Measurements from ENCODE around the gene SDSL.

SDSL gene

DNA sequence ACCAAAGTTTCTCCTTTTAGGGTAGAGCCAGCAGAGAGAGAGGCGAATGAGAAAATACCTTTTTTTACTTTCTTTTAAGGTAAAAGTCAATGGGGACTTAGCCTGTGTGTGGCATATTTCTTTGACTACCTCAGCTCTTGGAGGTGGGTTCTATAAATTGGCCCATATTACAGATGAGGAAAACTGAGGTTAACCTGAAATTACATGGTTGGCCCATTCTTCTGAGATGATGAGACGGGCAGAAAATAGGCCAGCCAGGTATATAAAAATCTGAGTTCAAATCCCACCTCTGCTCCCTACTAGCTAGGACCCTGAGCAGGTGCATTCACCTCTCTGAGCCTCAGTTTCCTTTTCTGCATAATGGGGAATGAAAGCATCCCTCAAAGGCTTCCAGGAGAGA, 27.1 kb downstream of the SDSL start:
- no peaks in the 10 kb centered on the region for H3K27me3 ChIP-seq (ENCODE audit: control insufficient read depth, insufficient read depth, low read length, poor library complexity, severe bottlenecking)
- H3K36me3 ChIP-seq (ENCODE audit: control insufficient read depth, insufficient read depth, low read length) = no peaks in the 10 kb centered on the region
- WGBS, 2 experiments = 92 to 95% methylated on average over 2 of the region's 2 CpGs
- no peaks in the 10 kb centered on the region for H3K4me1 ChIP-seq (ENCODE audit: control insufficient read depth, insufficient read depth, low read length)
- no peak overlapping the region for H3K27ac ChIP-seq (ENCODE audit: insufficient read depth, low read depth, low read length, poor library complexity, severe bottlenecking)
- no peaks in the 10 kb centered on the region for H3K9me3 ChIP-seq (ENCODE audit: control insufficient read depth, low read length)
- H3K4me3 ChIP-seq (ENCODE audit: insufficient read depth, low read depth, low read length) = no peak overlapping the region

- no peaks in the 10 kb centered on the region for H3K27me3 ChIP-seq (ENCODE audit: control insufficient read depth, insufficient read depth, low read length, poor library complexity, severe bottlenecking)
- WGBS, 2 experiments = 90 to 91% methylated on average over 1 of the region's 1 CpG
- H3K4me3 ChIP-seq (ENCODE audit: insufficient read depth, low read depth, low read length) = no peak overlapping the region
- no peak overlapping the region for H3K27ac ChIP-seq (ENCODE audit: insufficient read depth, low read depth, low read length, poor library complexity, severe bottlenecking)
- H3K9me3 ChIP-seq (ENCODE audit: control insufficient read depth, low read length) = no peaks in the 10 kb centered on the region
- no peaks in the 10 kb centered on the region for H3K4me1 ChIP-seq (ENCODE audit: control insufficient read depth, insufficient read depth, low read length)
- H3K36me3 ChIP-seq (ENCODE audit: control insufficient read depth, insufficient read depth, low read length) = no peaks in the 10 kb centered on the region
Observed at GRCh38 chr12:113449839-113450238, 27.7 kb downstream of the SDSL start.

DNA sequence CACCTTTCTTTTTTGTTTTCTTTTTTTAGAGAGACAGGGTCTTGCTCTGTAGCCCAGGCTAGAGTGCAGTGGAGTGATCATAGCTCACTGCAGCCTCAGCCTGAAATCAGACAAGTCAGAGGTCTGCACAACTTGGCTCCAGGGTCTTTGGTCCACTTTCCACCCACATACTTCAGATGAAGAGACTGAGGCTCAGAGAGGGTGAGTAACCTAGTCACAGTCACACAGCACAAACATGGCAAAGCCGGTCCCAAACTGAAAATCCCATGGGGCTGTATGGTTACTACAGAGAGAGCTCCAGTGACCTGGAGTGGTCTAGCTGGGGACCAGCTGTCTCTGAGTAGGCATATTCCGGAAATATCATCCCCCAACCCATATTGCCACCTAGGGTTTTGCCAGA, 30.3 kb downstream of the SDSL start:
- Histone ChIP-seq H3K9me3 (ENCODE audit: control insufficient read depth, low read length) (no peaks in the 10 kb centered on the region), H3K4me3 (ENCODE audit: insufficient read depth, low read depth, low read length) (no peak overlapping the region), H3K27ac (ENCODE audit: insufficient read depth, low read depth, low read length, poor library complexity, severe bottlenecking) (no peak overlapping the region), H3K4me1 (ENCODE audit: control insufficient read depth, insufficient read depth, low read length) (no peaks in the 10 kb centered on the region), H3K36me3 (ENCODE audit: control insufficient read depth, insufficient read depth, low read length) (no peaks in the 10 kb centered on the region), H3K27me3 (ENCODE audit: control insufficient read depth, insufficient read depth, low read length, poor library complexity, severe bottlenecking) (no peaks in the 10 kb centered on the region)
- WGBS, 2 experiments = 87 to 94% methylated on average over 2 of the region's 2 CpGs

DNA sequence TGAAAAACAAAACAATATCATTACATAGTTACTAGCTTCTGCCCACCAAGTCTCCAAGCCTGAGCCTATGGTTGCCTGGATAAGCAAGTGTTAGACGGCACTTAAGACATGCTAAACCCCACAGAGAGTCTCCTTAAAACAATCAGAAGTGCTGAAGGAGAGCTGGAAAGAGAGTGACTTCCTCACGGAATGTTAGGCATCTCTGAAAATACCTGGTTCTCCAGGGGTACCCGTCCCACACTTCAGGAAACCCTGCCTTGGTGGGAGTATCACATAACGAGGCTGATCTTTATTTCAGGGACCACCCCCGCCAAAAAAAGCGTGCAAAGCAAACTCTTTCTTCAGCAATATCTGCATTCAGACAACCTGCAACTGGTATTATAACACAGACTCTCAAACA, 31.1 kb downstream of the SDSL start:
- no peaks in the 10 kb centered on the region for H3K4me1 ChIP-seq (ENCODE audit: control insufficient read depth, insufficient read depth, low read length)
- H3K27ac ChIP-seq (ENCODE audit: insufficient read depth, low read depth, low read length, poor library complexity, severe bottlenecking) = no peak overlapping the region
- H3K9me3 ChIP-seq (ENCODE audit: control insufficient read depth, low read length) = no peaks in the 10 kb centered on the region
- H3K4me3 ChIP-seq (ENCODE audit: insufficient read depth, low read depth, low read length) = no peak overlapping the region
- H3K27me3 ChIP-seq (ENCODE audit: control insufficient read depth, insufficient read depth, low read length, poor library complexity, severe bottlenecking) = no peaks in the 10 kb centered on the region
- WGBS, 2 experiments = 66 to 70% methylated on average over 6 of the region's 6 CpGs
- H3K36me3 ChIP-seq (ENCODE audit: control insufficient read depth, insufficient read depth, low read length) = no peaks in the 10 kb centered on the region

DNA sequence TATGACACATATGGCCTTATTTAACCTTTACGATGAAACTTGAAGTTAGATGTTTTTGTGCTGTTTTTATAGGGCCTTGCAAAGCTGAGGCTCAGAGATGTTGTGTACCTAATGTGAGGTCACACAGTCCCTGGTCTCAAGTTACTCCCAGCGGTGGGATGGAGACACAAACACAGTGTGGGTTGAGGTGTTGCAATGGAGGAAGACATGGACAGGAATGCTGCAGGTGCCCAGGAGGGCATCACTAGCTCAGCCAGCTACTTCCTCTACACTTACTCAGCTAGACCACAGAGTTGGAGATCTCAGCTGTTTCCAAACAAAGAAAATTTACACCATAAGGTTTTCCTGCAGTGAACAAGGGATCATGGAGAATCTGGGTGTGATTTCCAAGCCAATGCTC, 34.0 kb downstream of the SDSL start:
- Histone ChIP-seq H3K4me3 (ENCODE audit: insufficient read depth, low read depth, low read length) (no peak overlapping the region), H3K27ac (ENCODE audit: insufficient read depth, low read depth, low read length, poor library complexity, severe bottlenecking) (no peak overlapping the region), H3K4me1 (ENCODE audit: control insufficient read depth, insufficient read depth, low read length) (no peaks in the 10 kb centered on the region), H3K9me3 (ENCODE audit: control insufficient read depth, low read length) (no peaks in the 10 kb centered on the region), H3K27me3 (ENCODE audit: control insufficient read depth, insufficient read depth, low read length, poor library complexity, severe bottlenecking) (peaks cover 3% of the 10 kb centered on the region), H3K36me3 (ENCODE audit: control insufficient read depth, insufficient read depth, low read length) (no peaks in the 10 kb centered on the region)
- WGBS, 2 experiments = 80 to 91% methylated on average over 2 of the region's 2 CpGs

- Histone ChIP-seq H3K27ac (ENCODE audit: insufficient read depth, low read depth, low read length, poor library complexity, severe bottlenecking) (no peak overlapping the region), H3K36me3 (ENCODE audit: control insufficient read depth, insufficient read depth, low read length) (no peaks in the 10 kb centered on the region), H3K27me3 (ENCODE audit: control insufficient read depth, insufficient read depth, low read length, poor library complexity, severe bottlenecking) (peaks cover 3% of the 10 kb centered on the region), H3K4me1 (ENCODE audit: control insufficient read depth, insufficient read depth, low read length) (no peaks in the 10 kb centered on the region), H3K9me3 (ENCODE audit: control insufficient read depth, low read length) (no peaks in the 10 kb centered on the region), H3K4me3 (ENCODE audit: insufficient read depth, low read depth, low read length) (no peak overlapping the region)
- WGBS, 2 experiments = 85 to 89% methylated on average over 4 of the region's 4 CpGs
Observed at GRCh38 chr12:113456761-113457160, 34.6 kb downstream of the SDSL start.

GRCh38 chr12:113457185-113457584, 35.0 kb downstream of the SDSL start:
- 89 to 92% methylated on average over 10 of the region's 10 CpGs for WGBS, 2 experiments
- Histone ChIP-seq H3K4me3 (ENCODE audit: insufficient read depth, low read depth, low read length) (no peak overlapping the region), H3K9me3 (ENCODE audit: control insufficient read depth, low read length) (no peaks in the 10 kb centered on the region), H3K27ac (ENCODE audit: insufficient read depth, low read depth, low read length, poor library complexity, severe bottlenecking) (no peak overlapping the region), H3K27me3 (ENCODE audit: control insufficient read depth, insufficient read depth, low read length, poor library complexity, severe bottlenecking) (peaks cover 4% of the 10 kb centered on the region), H3K36me3 (ENCODE audit: control insufficient read depth, insufficient read depth, low read length) (no peaks in the 10 kb centered on the region), H3K4me1 (ENCODE audit: control insufficient read depth, insufficient read depth, low read length) (no peaks in the 10 kb centered on the region)

GRCh38 chr12:113457710-113458109, 35.5 kb downstream of the SDSL start:
- Histone ChIP-seq H3K27me3 (ENCODE audit: control insufficient read depth, insufficient read depth, low read length, poor library complexity, severe bottlenecking) (peaks cover 10% of the 10 kb centered on the region), H3K9me3 (ENCODE audit: control insufficient read depth, low read length) (no peaks in the 10 kb centered on the region), H3K4me3 (ENCODE audit: insufficient read depth, low read depth, low read length) (no peak overlapping the region), H3K27ac (ENCODE audit: insufficient read depth, low read depth, low read length, poor library complexity, severe bottlenecking) (no peak overlapping the region), H3K36me3 (ENCODE audit: control insufficient read depth, insufficient read depth, low read length) (no peaks in the 10 kb centered on the region), H3K4me1 (ENCODE audit: control insufficient read depth, insufficient read depth, low read length) (no peaks in the 10 kb centered on the region)
- WGBS, 2 experiments = 86 to 91% methylated on average over 4 of the region's 4 CpGs

DNA sequence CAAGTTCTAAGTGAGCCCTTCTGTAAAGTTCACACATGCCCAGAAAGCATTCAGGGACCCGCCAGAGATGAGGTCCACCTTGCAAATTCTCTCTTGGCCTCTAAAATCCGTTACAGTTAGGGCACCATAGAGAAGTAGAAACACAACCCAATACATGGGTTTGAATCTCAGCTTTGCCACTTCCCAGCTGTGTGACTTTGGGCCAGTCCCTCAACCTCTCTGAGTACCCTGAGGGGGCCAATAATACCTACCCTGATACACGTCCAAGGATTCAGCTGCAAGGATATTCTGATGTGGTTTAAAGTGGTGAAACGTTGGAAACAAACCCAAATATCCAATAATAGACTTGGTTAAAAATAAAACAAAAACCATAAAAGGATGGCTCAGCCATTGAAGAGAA, 37.8 kb downstream of the SDSL start:
- Histone ChIP-seq H3K27me3 (ENCODE audit: control insufficient read depth, insufficient read depth, low read length, poor library complexity, severe bottlenecking) (peaks cover 32% of the 10 kb centered on the region), H3K4me1 (ENCODE audit: control insufficient read depth, insufficient read depth, low read length) (peaks cover 15% of the 10 kb centered on the region), H3K27ac (ENCODE audit: insufficient read depth, low read depth, low read length, poor library complexity, severe bottlenecking) (no peak overlapping the region), H3K36me3 (ENCODE audit: control insufficient read depth, insufficient read depth, low read length) (no peaks in the 10 kb centered on the region), H3K9me3 (ENCODE audit: control insufficient read depth, low read length) (no peaks in the 10 kb centered on the region), H3K4me3 (ENCODE audit: insufficient read depth, low read depth, low read length) (no peak overlapping the region)
- WGBS, 2 experiments = 78 to 79% methylated on average over 2 to 4 of the region's 4 CpGs

- Histone ChIP-seq H3K4me1 (ENCODE audit: control insufficient read depth, insufficient read depth, low read length) (peaks cover 26% of the 10 kb centered on the region), H3K4me3 (ENCODE audit: insufficient read depth, low read depth, low read length) (no peak overlapping the region), H3K9me3 (ENCODE audit: control insufficient read depth, low read length) (no peaks in the 10 kb centered on the region), H3K27ac (ENCODE audit: insufficient read depth, low read depth, low read length, poor library complexity, severe bottlenecking) (no peak overlapping the region), H3K27me3 (ENCODE audit: control insufficient read depth, insufficient read depth, low read length, poor library complexity, severe bottlenecking) (peaks cover 49% of the 10 kb centered on the region), H3K36me3 (ENCODE audit: control insufficient read depth, insufficient read depth, low read length) (no peaks in the 10 kb centered on the region)
- 59 to 77% methylated on average over 4 of the region's 5 CpGs for WGBS, 2 experiments
Observed at GRCh38 chr12:113461666-113462065, 39.5 kb downstream of the SDSL start.

DNA sequence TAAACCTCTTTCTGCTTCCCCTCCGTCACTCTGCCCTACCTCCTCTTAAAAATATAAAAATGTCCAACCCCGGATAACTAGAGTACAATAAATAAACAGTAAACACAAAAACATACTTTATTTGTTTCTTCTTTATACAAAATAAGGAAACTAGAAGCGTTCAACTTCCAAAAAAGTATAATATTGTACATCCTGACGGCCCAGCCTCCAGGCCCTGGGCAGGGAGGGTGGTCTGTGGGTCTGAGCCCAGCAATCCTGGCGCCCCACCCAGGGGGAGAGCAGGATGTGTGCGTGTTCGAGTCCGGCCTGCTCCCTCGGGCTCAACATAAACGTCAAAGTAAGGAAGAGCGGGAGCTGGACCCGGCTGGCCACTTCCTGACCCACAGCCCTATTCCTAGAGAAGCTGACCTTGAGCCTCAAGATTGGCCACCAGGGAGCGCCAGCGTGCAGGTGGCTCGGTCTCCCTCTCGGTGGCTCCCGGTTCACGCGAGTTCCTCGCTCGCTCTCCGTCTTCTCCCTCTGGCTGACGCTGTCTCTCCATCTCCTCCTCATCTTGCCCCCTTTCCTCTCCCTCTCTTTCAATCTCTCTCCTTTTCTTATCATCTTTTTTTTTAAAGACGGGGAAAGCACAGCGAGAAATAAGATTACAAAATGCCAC, 40.1 kb downstream of the SDSL start:
- no peak overlapping the region for H3K27ac ChIP-seq (ENCODE audit: insufficient read depth, low read depth, low read length, poor library complexity, severe bottlenecking)
- peaks cover 55% of the 10 kb centered on the region for H3K27me3 ChIP-seq (ENCODE audit: control insufficient read depth, insufficient read depth, low read length, poor library complexity, severe bottlenecking)
- no peaks in the 10 kb centered on the region for H3K36me3 ChIP-seq (ENCODE audit: control insufficient read depth, insufficient read depth, low read length)
- H3K4me1 ChIP-seq (ENCODE audit: control insufficient read depth, insufficient read depth, low read length) = peaks cover 30% of the 10 kb centered on the region
- WGBS, 2 experiments = 28 to 33% methylated on average over 25 of the region's 25 CpGs
- H3K9me3 ChIP-seq (ENCODE audit: control insufficient read depth, low read length) = no peaks in the 10 kb centered on the region
- H3K4me3 ChIP-seq (ENCODE audit: insufficient read depth, low read depth, low read length) = no peak overlapping the region
